Stomach (tissue), 4 donors: Measurements from ENCODE around the gene PKN3.

ENCODE experiments used
- EP300 ChIP-seq: sonication (generic); formaldehyde crosslinking; IDR thresholded peaks from one replicate; pipeline ENCODE4 v1.6.1; 2017; ENCODE audit warnings: antibody characterized with exemption
- POLR2A ChIP-seq, 4 donors: fragments of 450-650 bp; IDR thresholded peaks; one replicate each; pipeline ENCODE4 v1.6.1; 2016; ENCODE audit warnings: antibody characterized with exemption in 4 of 4, control low read depth in 2 of 4, mild to moderate bottlenecking in 1 of 4, moderate library complexity in 1 of 4
- POLR2AphosphoS5 ChIP-seq, 3 donors: sonication (generic); formaldehyde crosslinking; IDR thresholded peaks; one replicate each; pipeline ENCODE4 v1.6.1; 2016; ENCODE audit warnings: antibody characterized with exemption in 3 of 3
- TF ChIP-seq, protein P1 (sequence below), 7 experiments: fragments of 450-650 bp in 4 of 7; fragments of 200-600 bp in 3 of 7; sonication (generic) in 3 of 7; IDR thresholded peaks; one replicate each; pipeline ENCODE4 v1.5.1; 2016 to 2019; ENCODE audit warnings: antibody characterized with exemption in 7 of 7, control low read depth in 2 of 7, mild to moderate bottlenecking in 1 of 7

DNA sequence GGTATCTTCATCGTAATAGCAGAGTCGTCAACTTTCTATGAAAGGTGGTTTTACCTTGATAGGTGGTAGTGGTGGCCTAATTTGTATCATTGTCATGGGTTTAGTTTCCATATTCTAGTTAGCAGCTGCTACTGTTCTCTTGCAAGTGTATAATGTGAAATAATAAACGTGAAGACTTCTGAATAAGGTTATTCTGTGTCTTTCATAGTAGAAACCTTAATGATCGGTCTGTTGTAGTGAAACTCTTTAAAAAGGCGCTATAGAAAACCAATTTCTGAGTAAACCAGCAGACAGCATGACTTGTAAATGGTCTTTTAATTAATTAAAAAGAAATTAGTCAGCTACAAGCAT, 11.6 kb upstream of the PKN3 start:
- TF ChIP-seq, protein P1, sequence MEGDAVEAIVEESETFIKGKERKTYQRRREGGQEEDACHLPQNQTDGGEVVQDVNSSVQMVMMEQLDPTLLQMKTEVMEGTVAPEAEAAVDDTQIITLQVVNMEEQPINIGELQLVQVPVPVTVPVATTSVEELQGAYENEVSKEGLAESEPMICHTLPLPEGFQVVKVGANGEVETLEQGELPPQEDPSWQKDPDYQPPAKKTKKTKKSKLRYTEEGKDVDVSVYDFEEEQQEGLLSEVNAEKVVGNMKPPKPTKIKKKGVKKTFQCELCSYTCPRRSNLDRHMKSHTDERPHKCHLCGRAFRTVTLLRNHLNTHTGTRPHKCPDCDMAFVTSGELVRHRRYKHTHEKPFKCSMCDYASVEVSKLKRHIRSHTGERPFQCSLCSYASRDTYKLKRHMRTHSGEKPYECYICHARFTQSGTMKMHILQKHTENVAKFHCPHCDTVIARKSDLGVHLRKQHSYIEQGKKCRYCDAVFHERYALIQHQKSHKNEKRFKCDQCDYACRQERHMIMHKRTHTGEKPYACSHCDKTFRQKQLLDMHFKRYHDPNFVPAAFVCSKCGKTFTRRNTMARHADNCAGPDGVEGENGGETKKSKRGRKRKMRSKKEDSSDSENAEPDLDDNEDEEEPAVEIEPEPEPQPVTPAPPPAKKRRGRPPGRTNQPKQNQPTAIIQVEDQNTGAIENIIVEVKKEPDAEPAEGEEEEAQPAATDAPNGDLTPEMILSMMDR (IDR thresholded peaks at IDR 0.05), result no peak
- TF ChIP-seq POLR2A (IDR thresholded peaks at IDR 0.05), result no peak
- TF ChIP-seq POLR2AphosphoS5 (IDR thresholded peaks at IDR 0.05), result no peak
- no peak for TF ChIP-seq EP300
